ENCODE data around the gene BICC1.

The BICC1 gene

DNA sequence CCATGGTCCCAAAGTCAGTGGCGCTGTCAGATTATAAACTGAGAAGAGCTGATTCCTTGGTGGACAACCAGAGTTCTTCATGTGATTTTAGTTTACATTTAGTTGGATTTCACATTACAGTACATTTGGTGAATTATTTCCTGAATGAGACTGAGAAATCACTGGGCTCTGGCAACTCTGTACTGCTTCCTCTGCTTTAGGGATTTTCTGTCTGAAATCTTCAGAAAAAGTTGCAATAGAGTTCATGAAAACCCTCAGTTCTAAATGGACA lies 242.6 kb downstream of the BICC1 start:
- no peak for DNase-seq

DNA sequence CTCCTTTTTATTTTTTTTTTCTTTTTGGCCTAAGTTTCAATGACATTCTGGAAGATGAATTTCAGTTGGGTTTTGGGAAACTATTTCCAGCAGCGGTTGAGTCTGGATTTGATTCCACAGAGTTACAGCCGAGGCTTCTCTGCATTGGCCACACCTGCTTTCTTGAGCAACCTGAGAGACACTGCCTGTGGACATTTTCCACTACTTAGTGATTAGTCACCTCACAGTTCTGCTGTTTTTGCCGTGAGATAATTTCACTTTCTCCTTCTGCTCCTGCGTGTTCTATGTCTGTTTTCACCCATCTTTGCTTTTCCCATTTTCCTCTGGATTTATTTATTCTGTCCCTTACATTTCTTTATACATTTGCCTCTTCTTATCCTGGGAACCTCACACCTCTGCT lies 243.0 kb downstream of the BICC1 start:
- DNase-seq = no peak

DNA sequence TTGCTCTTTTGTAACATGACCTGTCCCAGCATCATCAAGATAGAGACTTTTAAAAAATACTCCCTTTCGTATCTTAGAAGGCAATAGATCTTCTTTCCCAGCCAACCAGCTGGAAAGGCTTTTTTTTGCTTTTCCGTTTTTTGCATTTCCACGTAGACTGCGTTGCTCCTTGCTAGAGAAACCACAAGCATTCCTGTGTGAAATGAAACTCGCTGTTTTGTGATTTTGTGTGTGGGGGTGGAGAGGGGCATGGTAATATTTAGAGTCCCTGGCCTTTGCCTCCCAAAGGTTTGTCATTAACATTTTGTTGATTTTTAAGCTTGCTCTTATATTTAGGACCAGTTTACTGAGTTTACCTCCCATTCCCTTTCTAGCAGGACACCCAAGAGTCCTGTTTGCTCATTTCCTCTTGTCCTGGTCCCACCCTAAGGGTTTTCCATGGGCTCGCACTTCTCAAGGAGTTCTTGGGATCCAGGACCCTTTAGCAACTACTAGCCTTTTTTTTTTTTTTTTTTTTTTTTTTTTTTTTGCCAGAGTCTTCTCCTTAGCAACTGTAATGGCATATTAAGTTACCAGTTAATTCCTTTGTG lies 243.6 kb downstream of the BICC1 start:
- DNase-seq = no peak

GRCh38 chr10:58757352-58758065 lies 244.8 kb downstream of the BICC1 start:
- peak; percentile 23 for DNase-seq

- DNase-seq = no peak
Measured at GRCh38 chr10:58758321-58758720, 245.6 kb downstream of the BICC1 start.

GRCh38 chr10:58764087-58764747 lies 251.5 kb downstream of the BICC1 start:
- DNase-seq = no peak

GRCh38 chr10:58765910-58766309 lies 253.2 kb downstream of the BICC1 start:
- no peak for DNase-seq

DNA sequence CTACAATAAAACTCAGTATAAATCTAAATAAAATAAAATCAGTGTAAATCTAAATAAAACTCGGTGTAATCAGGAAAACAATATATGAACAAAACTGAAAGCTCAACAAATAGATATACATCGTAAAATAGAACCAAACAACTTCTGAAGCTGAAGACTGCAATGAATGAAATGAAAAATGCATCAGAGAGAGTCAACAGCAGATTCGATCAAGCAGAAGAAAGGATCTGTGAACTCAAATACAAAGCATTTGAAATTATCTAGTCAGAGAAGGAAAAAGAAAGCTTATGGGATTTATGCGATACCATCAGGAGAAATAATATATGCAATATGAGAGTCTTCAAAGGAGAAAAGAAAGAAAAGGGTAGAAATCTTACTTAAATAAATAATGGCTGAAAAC lies 255.0 kb downstream of the BICC1 start:
- DNase-seq = no peak

- DNase-seq = no peak
Measured at GRCh38 chr10:58771863-58772262, 259.2 kb downstream of the BICC1 start.

DNA sequence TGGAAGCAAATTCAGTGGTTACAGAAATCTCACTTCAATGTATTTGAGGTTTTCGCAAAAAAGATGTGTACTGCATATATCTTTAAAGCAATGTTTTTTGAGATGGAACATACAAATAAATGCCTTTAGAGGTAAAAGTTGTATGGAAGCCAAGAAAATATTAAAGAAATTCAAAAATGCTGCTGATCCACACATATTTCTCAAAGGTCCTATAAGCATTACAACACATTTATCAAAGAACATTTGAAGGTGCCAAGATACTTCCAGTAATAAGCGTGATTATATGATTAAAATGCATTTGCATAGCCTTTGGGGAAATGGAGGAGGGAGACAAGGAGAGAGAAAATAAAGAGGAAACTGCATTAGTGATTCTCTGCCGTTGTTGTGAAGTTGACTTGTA lies 260.1 kb downstream of the BICC1 start:
- no peak for DNase-seq

DNA sequence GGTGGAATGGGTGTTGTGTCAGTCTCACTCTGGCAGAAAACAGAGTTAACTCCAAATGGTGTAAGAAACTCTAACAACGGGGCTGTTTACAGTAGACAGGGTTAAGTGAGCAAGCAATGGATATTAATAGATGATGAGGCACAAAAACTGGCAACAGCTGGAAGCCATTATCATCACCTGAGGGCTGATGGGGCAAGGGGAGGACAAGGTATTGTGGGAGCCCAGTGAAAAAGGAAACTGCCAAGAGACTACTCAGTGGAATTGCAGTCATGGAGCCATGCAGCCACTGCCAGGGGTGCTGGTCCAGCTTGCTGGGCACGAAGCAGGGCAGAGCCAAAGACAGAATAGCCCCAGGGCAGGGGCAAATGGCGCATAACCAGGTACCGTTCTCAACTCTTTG lies 260.7 kb downstream of the BICC1 start:
- no peak for DNase-seq

GRCh38 chr10:58773944-58774343 lies 261.3 kb downstream of the BICC1 start:
- DNase-seq = no peak

DNA sequence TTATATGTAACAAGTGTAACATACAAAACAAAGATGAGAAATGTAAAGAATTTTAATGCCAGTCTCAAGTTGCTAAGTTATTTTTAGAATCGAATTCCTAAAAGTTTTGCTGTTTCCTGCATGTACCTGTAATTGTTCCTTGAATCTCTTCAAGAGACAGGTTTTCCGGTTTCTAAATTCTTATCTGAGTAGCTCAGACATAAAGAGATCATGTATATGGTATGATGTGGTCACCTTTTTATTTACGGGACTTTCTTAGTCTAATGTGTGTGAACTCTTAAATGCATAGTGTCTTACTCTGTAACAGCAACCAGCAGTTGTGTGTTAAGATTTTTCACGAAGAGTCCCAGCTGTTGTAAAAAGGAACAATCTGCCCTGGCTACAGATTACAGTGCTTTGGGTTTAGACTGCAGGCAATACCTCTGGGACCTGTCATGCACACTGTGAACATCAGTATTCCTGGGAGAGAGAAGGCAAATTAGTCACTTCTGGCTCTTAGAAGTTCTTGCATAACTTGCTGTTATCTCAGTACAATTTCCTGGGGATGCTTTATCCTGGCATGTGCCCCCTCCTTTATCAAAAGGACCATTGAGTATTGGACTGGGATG lies 263.4 kb downstream of the BICC1 start:
- no peak for DNase-seq

DNA sequence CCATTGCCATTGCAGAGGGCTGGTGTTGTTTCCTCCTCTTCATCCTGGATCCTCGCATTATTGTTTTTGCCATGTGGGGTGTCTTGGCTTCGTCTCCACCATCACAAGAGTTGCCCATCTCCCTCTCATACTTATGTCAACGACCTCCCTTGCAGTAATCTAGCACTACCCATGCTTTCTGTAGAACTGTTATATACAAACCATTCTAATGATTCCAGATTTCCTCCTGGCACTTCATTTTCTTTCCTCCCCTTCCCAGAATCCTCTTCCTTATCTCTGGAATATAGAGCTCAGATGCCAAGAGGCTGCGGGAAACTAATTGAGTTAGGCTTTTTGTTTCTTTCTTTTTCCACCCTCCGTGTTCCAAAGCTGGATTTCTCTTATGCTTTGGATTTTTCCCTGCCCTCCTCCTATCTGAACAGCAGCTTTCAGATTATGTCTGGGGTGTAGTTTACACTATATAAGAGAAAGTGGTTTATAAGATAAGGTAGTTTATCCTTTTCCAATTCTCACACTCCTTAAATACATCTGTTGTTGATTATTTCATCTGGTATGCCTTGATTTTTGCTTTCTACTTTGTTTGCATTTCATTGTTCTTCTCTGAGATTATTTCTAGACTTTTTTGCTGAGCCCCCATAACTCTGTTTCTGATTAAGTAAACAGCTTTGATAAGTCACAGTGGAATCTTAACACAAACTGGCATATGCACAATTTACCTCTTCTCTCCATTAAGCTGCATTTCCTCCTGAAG lies 264.1 kb downstream of the BICC1 start:
- DNase-seq = no peak

GRCh38 chr10:58778966-58779365 lies 266.3 kb downstream of the BICC1 start:
- no peak for DNase-seq

- no peak for DNase-seq
Measured at GRCh38 chr10:58779594-58779993, 266.9 kb downstream of the BICC1 start.

- DNase-seq = no peak
Measured at GRCh38 chr10:58780476-58780875, 267.8 kb downstream of the BICC1 start.

- DNase-seq = no peak
Measured at GRCh38 chr10:58781873-58782488, 269.3 kb downstream of the BICC1 start.

DNA sequence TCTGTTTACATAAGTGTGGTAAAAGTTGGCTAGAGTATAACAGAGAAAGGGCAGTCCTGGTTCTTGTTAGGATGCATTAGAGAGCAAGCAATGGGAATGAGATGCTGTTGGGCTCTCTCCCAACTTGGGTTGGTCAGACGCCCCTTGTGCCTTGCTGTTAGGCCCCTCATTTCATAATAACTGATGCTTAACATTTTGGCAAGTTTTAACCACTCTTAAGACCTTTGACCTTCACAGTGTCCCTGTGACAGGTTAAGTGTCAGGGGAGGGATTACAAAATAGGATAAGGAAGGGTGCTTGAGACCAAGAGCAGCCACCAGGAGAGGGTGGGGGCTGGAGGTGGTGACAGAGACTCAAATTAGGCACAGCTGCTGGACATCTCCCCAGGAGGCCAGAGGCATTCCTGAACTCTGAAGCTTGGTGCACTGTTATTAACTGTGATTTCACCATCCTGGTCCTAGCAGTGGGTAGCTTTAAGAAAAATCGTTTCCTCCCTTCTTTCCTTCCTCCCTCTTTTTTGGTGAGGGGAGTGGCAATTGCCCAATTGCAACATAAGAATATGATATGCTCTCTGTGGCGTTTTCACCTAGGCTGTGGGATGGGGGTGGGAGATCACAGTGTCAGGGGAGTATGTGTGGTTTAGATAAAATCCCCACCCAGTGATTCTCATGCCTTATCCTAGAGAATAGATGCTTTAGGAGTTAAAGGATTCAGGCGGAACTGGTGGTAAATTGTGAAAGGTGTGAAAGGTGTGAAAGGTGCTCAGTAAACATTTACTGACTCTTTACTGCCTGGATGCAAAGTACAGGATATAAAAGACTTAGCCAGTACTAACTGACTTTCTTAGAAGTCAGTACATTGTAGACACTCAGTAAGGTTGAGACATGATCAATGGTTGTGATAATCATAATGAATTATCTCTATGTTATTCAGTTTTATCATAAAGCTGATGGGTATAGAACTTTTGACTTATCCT lies 270.5 kb downstream of the BICC1 start:
- no peak for DNase-seq

DNA sequence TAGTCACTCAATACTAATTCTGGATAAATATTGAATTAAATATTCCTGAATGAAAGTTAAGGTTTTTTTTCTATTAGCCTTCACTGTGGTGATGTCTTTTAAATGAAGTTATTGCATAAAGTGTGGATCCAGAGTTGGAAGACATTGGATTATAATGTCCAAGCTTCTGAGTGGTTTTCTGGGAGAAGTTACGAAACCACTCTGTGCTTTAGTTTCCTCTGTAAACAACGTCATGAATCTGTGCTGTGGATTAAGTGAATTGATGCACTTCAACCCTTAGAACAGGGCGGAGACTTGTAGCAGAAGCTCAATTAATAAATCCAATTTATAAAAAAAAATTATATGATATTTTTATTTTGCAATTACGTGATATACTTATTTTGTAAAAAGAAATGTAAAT lies 271.7 kb downstream of the BICC1 start:
- no peak for DNase-seq

- DNase-seq = no peak
Measured at GRCh38 chr10:58785354-58785753, 272.7 kb downstream of the BICC1 start.

DNA sequence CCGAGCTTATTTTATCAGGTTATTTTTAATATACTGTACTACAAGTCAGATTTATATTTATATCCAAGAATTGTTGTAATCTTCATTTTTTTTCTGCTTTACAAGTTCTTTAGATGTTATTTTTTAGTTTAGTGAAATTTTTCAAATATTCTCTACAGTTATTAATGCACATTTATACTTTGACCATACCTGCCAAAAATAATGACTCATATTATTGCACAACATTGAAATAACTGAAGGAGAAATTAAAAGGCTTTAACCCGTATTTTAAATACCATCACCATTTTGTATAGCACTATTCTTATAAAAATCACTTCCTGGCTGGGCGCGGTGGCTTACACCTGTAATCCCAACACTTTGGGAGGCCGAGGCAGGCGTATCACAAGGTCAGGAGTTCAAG lies 278.5 kb downstream of the BICC1 start:
- no peak for DNase-seq

Measured in MV-4-11 (cell line).